HCT116 (cell line): ENCODE data around the gene NARS2. TPM values are rescaled to one million over a fixed set of nuclear protein-coding genes. Genes with fewer than 3 reads are reported as not detected.

ENCODE experiments used
- ATAC-seq: fragments of 200-7000 bp; cut with Tn5 transposase; 2 replicates; pipeline ENCODE4 v1.9.1; 2020; ENCODE audit warnings: mild to moderate bottlenecking, moderate library complexity
- BruUV-seq: library from RNA; stranded (reverse); fragments of 400-500 nt; replicated peaks from 2 replicates; lab custom pipeline; 2021; lab: Mats Ljungman, UMichigan
- CTCF ChIA-PET: fragments of 300-600 bp; sonication (Branson Sonifier 250); formaldehyde crosslinking; loops from one replicate; lab custom pipeline; 2021; ENCODE audit warnings: antibody characterized with exemption; lab: Charles Lee
- POLR2A ChIA-PET: fragments of 300-600, 350-600 bp; sonication (Branson Sonifier 250); formaldehyde crosslinking; loops from one replicate; lab custom pipeline; 2021; ENCODE audit warnings: antibody characterized with exemption; lab: Charles Lee
- RAD21 ChIA-PET, 2 experiments: fragments of 300-600 bp; sonication (Branson Sonifier 250); formaldehyde crosslinking; loops; one replicate each; lab custom pipeline; 2023; ENCODE audit warnings: low total read pairs in 2 of 2; ENCODE audit not compliant: uncharacterized antibody in 2 of 2, unreplicated experiment in 2 of 2, low non-redundant PET in 1 of 2; lab: Charles Lee
- DNase-seq: peaks from one replicate; pipeline ENCODE4 v3.0.0-alpha.2; 2010; ENCODE audit warnings: low read depth, low spot score
- H2AFZ ChIP-seq: fragments of 200-600 bp; shearing (Covaris generic), sonication (generic); 2 replicates; pipeline ENCODE4 v1.6.1; 2017; ENCODE audit warnings: low read depth, mixed run types, mixed read lengths, antibody characterized with exemption, low read length; ENCODE audit not compliant: poor library complexity, severe bottlenecking
- H3K27ac ChIP-seq: 2 replicates; pipeline ENCODE4 v1.5.1; 2012; ENCODE audit warnings: low read depth, low read length
- H3K27me3 ChIP-seq: fragments of 200-600 bp; sonication (generic); 2 replicates; pipeline ENCODE4 v1.6.1; 2016; ENCODE audit warnings: mixed run types, low read length, mixed read lengths; ENCODE audit not compliant: insufficient read depth
- H3K36me3 ChIP-seq, 2 experiments: fragments of 200-500 bp in 1 of 2; fragments of 200-600 bp in 1 of 2; sonication (Bioruptor generic) in 1 of 2; sonication (generic) in 1 of 2; 2 replicates each; pipeline versions ENCODE4 v1.5.1 to v1.6.1; 2014 to 2016; ENCODE audit warnings: low read length in 2 of 2, inconsistent platforms in 1 of 2, mixed read lengths in 1 of 2, mixed run types in 1 of 2; ENCODE audit not compliant: insufficient read depth in 2 of 2, control insufficient read depth in 1 of 2
- H3K4me1 ChIP-seq, 2 experiments: fragments of 200-600 bp in 1 of 2; sonication (generic) in 1 of 2; 2 replicates each; pipeline versions ENCODE4 v1.5.1 to v1.6.1; 2012 to 2017; ENCODE audit warnings: low read length in 2 of 2, inconsistent platforms in 1 of 2, mild to moderate bottlenecking in 1 of 2, mixed read lengths in 1 of 2, mixed run types in 1 of 2, moderate library complexity in 1 of 2; ENCODE audit not compliant: insufficient read depth in 2 of 2, control insufficient read depth in 1 of 2
- H3K4me2 ChIP-seq: fragments of 200-600 bp; sonication (generic); 2 replicates; pipeline ENCODE4 v1.6.1; 2017; ENCODE audit warnings: mixed run types, low read length, mixed read lengths
- H3K4me3 ChIP-seq, 2 experiments: fragments of 200-600 bp in 1 of 2; sonication (generic) in 1 of 2; replicated peaks in 1 of 2; 2 replicates each; pipeline ENCODE4 v1.5.1; 2011 to 2016; ENCODE audit warnings: low read length in 2 of 2, control low read depth in 1 of 2, low read depth in 1 of 2, mild to moderate bottlenecking in 1 of 2, mixed read lengths in 1 of 2, mixed run types in 1 of 2
- H3K79me2 ChIP-seq: fragments of 200-600 bp; sonication (generic); 2 replicates; pipeline ENCODE4 v1.6.1; 2017; ENCODE audit warnings: mild to moderate bottlenecking, mixed run types, low read length, moderate library complexity, mixed read lengths; ENCODE audit not compliant: insufficient read depth
- H3K9ac ChIP-seq: fragments of 200-600 bp; sonication (generic); 2 replicates; pipeline ENCODE4 v1.6.1; 2016; ENCODE audit warnings: low read length, mixed read lengths
- H3K9me2 ChIP-seq: fragments of 200-600 bp; sonication (generic), shearing (Covaris generic); 2 replicates; pipeline ENCODE4 v1.6.1; 2017; ENCODE audit warnings: mixed run types, mild to moderate bottlenecking, moderate library complexity; ENCODE audit not compliant: insufficient read depth
- H3K9me3 ChIP-seq, 2 experiments: fragments of 200-500 bp in 1 of 2; fragments of 200-600 bp in 1 of 2; sonication (Bioruptor generic) in 1 of 2; sonication (generic) in 1 of 2; 2 replicates each; pipeline ENCODE4 v1.6.1; 2014 to 2017; ENCODE audit warnings: low read length in 2 of 2, mixed read lengths in 2 of 2, inconsistent platforms in 1 of 2, low read depth in 1 of 2, mild to moderate bottlenecking in 1 of 2, mixed run types in 1 of 2, moderate library complexity in 1 of 2; ENCODE audit not compliant: control insufficient read depth in 1 of 2, insufficient read depth in 1 of 2
- H4K20me1 ChIP-seq: fragments of 200-600 bp; sonication (generic), shearing (Covaris generic); 2 replicates; pipeline ENCODE4 v1.6.1; 2017; ENCODE audit warnings: mixed run types, mild to moderate bottlenecking, moderate library complexity; ENCODE audit not compliant: insufficient read depth
- CBX3 ChIP-seq: IDR thresholded peaks from 2 replicates; pipeline ENCODE4 v1.6.1; 2012; ENCODE audit warnings: low read depth
- ELF1 ChIP-seq: IDR thresholded peaks from 2 replicates; pipeline ENCODE4 v1.6.1; 2012; ENCODE audit warnings: low read depth, borderline replicate concordance
- JUND ChIP-seq: IDR thresholded peaks from 2 replicates; pipeline ENCODE4 v1.6.1; 2012
- POLR2A ChIP-seq: IDR thresholded peaks from 2 replicates; pipeline ENCODE4 v1.7.0; 2011; ENCODE audit warnings: borderline replicate concordance; ENCODE audit not compliant: insufficient read depth, insufficient read length; ENCODE audit errors: extremely low read depth
- SP1 ChIP-seq: IDR thresholded peaks from 2 replicates; pipeline ENCODE4 v1.6.1; 2012; ENCODE audit warnings: low read depth
- TCF7L2 ChIP-seq: IDR thresholded peaks from 2 replicates; pipeline ENCODE4 v1.7.0; 2011; ENCODE audit warnings: borderline replicate concordance, inconsistent platforms; ENCODE audit not compliant: insufficient read depth, insufficient read length; ENCODE audit errors: extremely low read depth
- ZFX ChIP-seq: fragments of 450-650 bp; IDR thresholded peaks from 2 replicates; pipeline ENCODE4 v1.6.1; 2017
- intact Hi-C: fragments of 100-400 bp; cut with micrococcal nuclease; formaldehyde crosslinking; loops from 2 replicates; pipeline ENCODE4 v1.10.0; 2022
- total RNA-seq: library from RNA; stranded (reverse); gene quantifications from one replicate; pipeline ENCODE4 v1.2.1, GENCODE V29; 2021; ENCODE audit not compliant: unreplicated experiment
- TF ChIP-seq, protein P1 (sequence below): IDR thresholded peaks from 2 replicates; pipeline ENCODE4 v1.6.1; 2012
- TF ChIP-seq, protein P2 (sequence below), 3 experiments: fragments of 200-600 bp in 1 of 3; sonication (generic) in 1 of 3; IDR thresholded peaks in 2 of 3; conservative IDR thresholded peaks in 1 of 3; 2 replicates each; pipeline ENCODE4 v1.5.1; 2012 to 2017; ENCODE audit warnings: low read depth in 2 of 3, low read length in 2 of 3, antibody characterized with exemption in 1 of 3, borderline replicate concordance in 1 of 3, control low read depth in 1 of 3, mild to moderate bottlenecking in 1 of 3, mixed read lengths in 1 of 3, mixed run types in 1 of 3, moderate library complexity in 1 of 3; ENCODE audit not compliant: insufficient read depth in 1 of 3
- TF ChIP-seq, protein P3 (sequence below): IDR thresholded peaks from 2 replicates; pipeline ENCODE4 v1.6.1; 2011; ENCODE audit warnings: mild to moderate bottlenecking, low read length, moderate library complexity; ENCODE audit not compliant: insufficient replicate concordance; ENCODE audit errors: extremely low read depth
- TF ChIP-seq, protein P4 (sequence below): IDR thresholded peaks from 2 replicates; pipeline ENCODE4 v1.6.1; 2012

NARS2 gene
- total RNA-seq, 1 experiment from 2014 or later = 26.0 TPM

DNA sequence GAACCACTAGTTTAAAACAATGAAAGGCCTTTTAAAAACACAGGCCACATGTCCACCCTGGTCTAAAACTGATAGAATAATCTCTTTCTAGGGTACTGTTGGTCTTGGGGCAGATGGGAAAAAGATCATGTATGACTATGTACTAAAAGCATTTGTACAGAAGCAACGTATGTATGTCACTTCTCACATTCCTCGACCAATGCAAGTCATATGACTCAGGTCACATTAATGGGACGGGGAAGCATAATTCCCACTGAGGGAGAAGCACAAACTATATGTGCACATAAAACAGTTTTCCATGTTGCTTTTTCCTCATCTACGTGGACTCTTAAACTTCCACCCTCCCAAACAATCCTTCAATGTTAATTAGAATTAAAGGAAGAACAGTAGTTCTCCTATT, 124.8 kb downstream of the NARS2 start:
- no peaks in the 10 kb centered on the region for H3K9me3 ChIP-seq
- no peak for TF ChIP-seq JUND
- TF ChIP-seq, protein P1, sequence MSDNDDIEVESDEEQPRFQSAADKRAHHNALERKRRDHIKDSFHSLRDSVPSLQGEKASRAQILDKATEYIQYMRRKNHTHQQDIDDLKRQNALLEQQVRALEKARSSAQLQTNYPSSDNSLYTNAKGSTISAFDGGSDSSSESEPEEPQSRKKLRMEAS = no peak
- TF ChIP-seq CBX3 = no peak
- no peak for TF ChIP-seq TCF7L2
- no peak for TF ChIP-seq ELF1
- TF ChIP-seq SP1 = no peak
- TF ChIP-seq ZFX = no peak
- no peak for TF ChIP-seq POLR2A
- TF ChIP-seq, protein P2, sequence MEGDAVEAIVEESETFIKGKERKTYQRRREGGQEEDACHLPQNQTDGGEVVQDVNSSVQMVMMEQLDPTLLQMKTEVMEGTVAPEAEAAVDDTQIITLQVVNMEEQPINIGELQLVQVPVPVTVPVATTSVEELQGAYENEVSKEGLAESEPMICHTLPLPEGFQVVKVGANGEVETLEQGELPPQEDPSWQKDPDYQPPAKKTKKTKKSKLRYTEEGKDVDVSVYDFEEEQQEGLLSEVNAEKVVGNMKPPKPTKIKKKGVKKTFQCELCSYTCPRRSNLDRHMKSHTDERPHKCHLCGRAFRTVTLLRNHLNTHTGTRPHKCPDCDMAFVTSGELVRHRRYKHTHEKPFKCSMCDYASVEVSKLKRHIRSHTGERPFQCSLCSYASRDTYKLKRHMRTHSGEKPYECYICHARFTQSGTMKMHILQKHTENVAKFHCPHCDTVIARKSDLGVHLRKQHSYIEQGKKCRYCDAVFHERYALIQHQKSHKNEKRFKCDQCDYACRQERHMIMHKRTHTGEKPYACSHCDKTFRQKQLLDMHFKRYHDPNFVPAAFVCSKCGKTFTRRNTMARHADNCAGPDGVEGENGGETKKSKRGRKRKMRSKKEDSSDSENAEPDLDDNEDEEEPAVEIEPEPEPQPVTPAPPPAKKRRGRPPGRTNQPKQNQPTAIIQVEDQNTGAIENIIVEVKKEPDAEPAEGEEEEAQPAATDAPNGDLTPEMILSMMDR (IDR thresholded peaks at IDR 0.05 in 2 of 3, conservative IDR thresholded peaks at IDR 0.05 in 1 of 3; ENCODE audit: borderline replicate concordance in 1 of 3, insufficient read depth in 1 of 3, low read depth in 2 of 3, low read length in 2 of 3) = no peak
- TF ChIP-seq, protein P3, sequence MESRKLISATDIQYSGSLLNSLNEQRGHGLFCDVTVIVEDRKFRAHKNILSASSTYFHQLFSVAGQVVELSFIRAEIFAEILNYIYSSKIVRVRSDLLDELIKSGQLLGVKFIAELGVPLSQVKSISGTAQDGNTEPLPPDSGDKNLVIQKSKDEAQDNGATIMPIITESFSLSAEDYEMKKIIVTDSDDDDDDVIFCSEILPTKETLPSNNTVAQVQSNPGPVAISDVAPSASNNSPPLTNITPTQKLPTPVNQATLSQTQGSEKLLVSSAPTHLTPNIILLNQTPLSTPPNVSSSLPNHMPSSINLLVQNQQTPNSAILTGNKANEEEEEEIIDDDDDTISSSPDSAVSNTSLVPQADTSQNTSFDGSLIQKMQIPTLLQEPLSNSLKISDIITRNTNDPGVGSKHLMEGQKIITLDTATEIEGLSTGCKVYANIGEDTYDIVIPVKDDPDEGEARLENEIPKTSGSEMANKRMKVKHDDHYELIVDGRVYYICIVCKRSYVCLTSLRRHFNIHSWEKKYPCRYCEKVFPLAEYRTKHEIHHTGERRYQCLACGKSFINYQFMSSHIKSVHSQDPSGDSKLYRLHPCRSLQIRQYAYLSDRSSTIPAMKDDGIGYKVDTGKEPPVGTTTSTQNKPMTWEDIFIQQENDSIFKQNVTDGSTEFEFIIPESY = no peak
- TF ChIP-seq, protein P4, sequence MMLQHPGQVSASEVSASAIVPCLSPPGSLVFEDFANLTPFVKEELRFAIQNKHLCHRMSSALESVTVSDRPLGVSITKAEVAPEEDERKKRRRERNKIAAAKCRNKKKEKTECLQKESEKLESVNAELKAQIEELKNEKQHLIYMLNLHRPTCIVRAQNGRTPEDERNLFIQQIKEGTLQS = no peak
- no peaks in the 10 kb centered on the region for H3K27me3 ChIP-seq
- no TSS peak for BruUV-seq
- no peaks in the 10 kb centered on the region for H3K4me1 ChIP-seq
- DNase-seq (no peak), ATAC-seq (no peak)
- intact Hi-C loops = no loop called here
- no peaks in the 10 kb centered on the region for H3K79me2 ChIP-seq
- CTCF ChIA-PET = no interaction called here
- no peak overlapping the region for H3K4me2 ChIP-seq
- no peaks in the 10 kb centered on the region for H3K36me3 ChIP-seq
- RAD21 ChIA-PET = no interaction called here
- POLR2A ChIA-PET = no interaction called here
- H4K20me1 ChIP-seq = no peaks in the 10 kb centered on the region
- H2AFZ ChIP-seq = no peak overlapping the region
- no peak overlapping the region for H3K4me3 ChIP-seq
- no peak overlapping the region for H3K27ac ChIP-seq
- H3K9ac ChIP-seq = no peak overlapping the region
- no peaks in the 10 kb centered on the region for H3K9me2 ChIP-seq
